Ovary (tissue), 9 donors: ENCODE data around the gene CAPN14. TPM values are rescaled to one million over a fixed set of nuclear protein-coding genes. Genes with fewer than 3 reads are reported as not detected.

ENCODE experiments used
- DNase-seq, 5 donors: peaks; one replicate each; pipeline ENCODE4 v3.0.0-alpha.2; 2019 to 2020
- H3K27ac ChIP-seq, 2 donors: fragments of 200-600 bp; one replicate each; pipeline versions ENCODE4 v1.5.1 to v1.8.0; 2019 to 2022
- H3K27me3 ChIP-seq: fragments of 200-600 bp; one replicate; pipeline ENCODE4 v1.8.0; 2022
- H3K36me3 ChIP-seq: fragments of 200-600 bp; sonication (generic); one replicate; pipeline ENCODE4 v1.5.1; 2019
- H3K4me1 ChIP-seq: one replicate; pipeline ENCODE4 v1.8.1; 2013; ENCODE audit warnings: mild to moderate bottlenecking, moderate library complexity; ENCODE audit not compliant: insufficient read depth
- H3K4me3 ChIP-seq: fragments of 200-600 bp; sonication (generic); one replicate; pipeline ENCODE4 v1.5.1; 2017
- H3K9me3 ChIP-seq, 2 donors: fragments of 200-600 bp in 1 of 2; sonication (generic) in 1 of 2; one replicate each; pipeline versions ENCODE4 v1.5.1 to v1.8.1; 2013 to 2019; ENCODE audit warnings: mild to moderate bottlenecking in 1 of 2, moderate library complexity in 1 of 2
- CTCF ChIP-seq, 3 donors: fragments of 450-650 bp in 2 of 3; fragments of 200-600 bp in 1 of 3; IDR thresholded peaks; one replicate each; pipeline versions ENCODE4 v1.5.1 to v1.8.0; 2016 to 2022; ENCODE audit warnings: antibody characterized with exemption in 3 of 3, mild to moderate bottlenecking in 1 of 3
- EP300 ChIP-seq: sonication (generic); formaldehyde crosslinking; IDR thresholded peaks from one replicate; pipeline ENCODE4 v1.6.1; 2017; ENCODE audit warnings: antibody characterized with exemption
- POLR2A ChIP-seq: fragments of 450-650 bp; IDR thresholded peaks from one replicate; pipeline ENCODE4 v1.6.1; 2017; ENCODE audit warnings: antibody characterized with exemption, mild to moderate bottlenecking, moderate library complexity
- WGBS, 3 donors: extraction: QIAGEN DNeasy Blood & Tissue Kit in 1 of 3; methylation state at CpG; one replicate each; pipeline versions ENCODE4 v1.1.5 to v1.1.7; 2013 to 2017; 5-methylcytosine and 5-hydroxymethylcytosine counted together
- intact Hi-C, 4 donors: fragments of 100-400 bp; cut with DNase I; formaldehyde crosslinking; loops; one replicate each; pipeline versions ENCODE4 v1.11.0 to v1.15.1; 2022 to 2023
- polyA plus RNA-seq, 2 donors: library from polyadenylated mRNA; stranded (reverse); fragments of 200-250 nt in 1 of 2; fragments of 350-450 nt in 1 of 2; fragmentation: Illumina TruSeq in 1 of 2; extraction: RNeasy Lipid Tissue Mini Kit (QIAGEN cat#74804) in 1 of 2; gene quantifications; one replicate each; pipeline ENCODE4 v1.2.3, GENCODE V29; 2013 to 2014
- total RNA-seq, 7 donors: library from RNA; depleted of rRNA in 2 of 7; stranded (reverse); fragments of >200 nt in 2 of 7; fragmentation: NEBNext Ultra II Directional in 3 of 7; extraction: Animal tissue kit (Norgen Biotek cat#: 25700) in 3 of 7; gene quantifications; one replicate each; pipeline versions ENCODE4 v1.1.0 to v1.2.4, GENCODE V29; 2016 to 2023
- donor health status: DM: no; HTN: no; CAD: no; lungs with moderate emphysema.
- donor health status: DM: no; HTN: no; CAD: no.
- donor health status: Bipolar disorder and iron deficiency.
- donor health status: DM: yes; HTN: yes; CAD: no.
- donor health status: DM: no; HTN: no; CAD: no.
- donor health status: DM: yes; HTN: yes; CAD: no.

CAPN14 gene
- total and polyA plus RNA-seq, 9 donors = 0.05 to 0.23 (median 0.05) TPM; not detected in 2

DNA sequence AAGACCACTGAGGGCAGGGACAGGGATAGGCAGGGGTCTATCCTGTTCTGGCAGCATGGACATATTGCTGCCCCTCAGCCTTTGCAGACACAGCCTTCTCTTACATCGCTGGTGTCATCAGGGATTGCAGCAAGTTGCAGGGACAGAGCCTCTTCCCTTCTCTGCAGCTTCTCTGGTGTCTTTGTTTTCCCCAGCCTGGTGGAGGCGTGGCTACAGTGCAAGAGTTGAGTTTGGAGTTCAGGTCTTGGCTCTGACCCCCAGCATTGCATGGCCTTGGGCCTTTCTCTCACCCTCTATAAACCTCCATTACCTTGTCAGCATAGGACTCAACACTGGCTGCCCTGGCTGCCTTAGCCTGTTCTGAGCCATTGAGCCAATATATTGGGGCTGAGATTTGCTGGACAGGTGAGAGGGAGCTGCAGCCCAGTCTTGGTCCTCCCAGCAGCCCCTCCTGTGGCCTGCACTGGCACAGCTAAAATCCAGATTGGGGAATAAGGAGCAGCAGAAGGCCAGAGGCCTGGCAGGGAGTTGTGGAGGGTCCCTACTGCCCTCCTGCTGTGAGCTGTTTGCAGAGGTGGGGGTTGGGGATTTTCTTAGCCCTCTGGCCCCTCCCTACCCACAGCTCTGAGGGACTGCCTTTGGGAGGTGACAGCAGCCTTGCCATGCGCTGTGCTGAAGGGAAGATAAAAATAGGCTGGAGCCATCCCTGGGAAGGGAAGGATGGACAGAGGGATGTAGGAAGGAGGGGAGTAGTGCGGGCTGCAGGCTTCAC is 39.5 kb upstream of the CAPN14 start:
- Histone ChIP-seq H3K9me3 (no peaks in the 10 kb centered on the region), H3K27ac (no peak overlapping the region), H3K27me3 (no peaks in the 10 kb centered on the region), H3K36me3 (no peaks in the 10 kb centered on the region), H3K4me1 (no peaks in the 10 kb centered on the region), H3K4me3 (no peak overlapping the region)
- WGBS, 3 donors = 89 to 93% (median 92%) methylated on average over 4 of the region's 4 CpGs
- no peak for TF ChIP-seq POLR2A
- no peak for TF ChIP-seq EP300
- TF ChIP-seq CTCF (IDR thresholded peaks at IDR 0.05) = no peak
- intact Hi-C loops = no loop called here
- DNase-seq = no peak

DNA sequence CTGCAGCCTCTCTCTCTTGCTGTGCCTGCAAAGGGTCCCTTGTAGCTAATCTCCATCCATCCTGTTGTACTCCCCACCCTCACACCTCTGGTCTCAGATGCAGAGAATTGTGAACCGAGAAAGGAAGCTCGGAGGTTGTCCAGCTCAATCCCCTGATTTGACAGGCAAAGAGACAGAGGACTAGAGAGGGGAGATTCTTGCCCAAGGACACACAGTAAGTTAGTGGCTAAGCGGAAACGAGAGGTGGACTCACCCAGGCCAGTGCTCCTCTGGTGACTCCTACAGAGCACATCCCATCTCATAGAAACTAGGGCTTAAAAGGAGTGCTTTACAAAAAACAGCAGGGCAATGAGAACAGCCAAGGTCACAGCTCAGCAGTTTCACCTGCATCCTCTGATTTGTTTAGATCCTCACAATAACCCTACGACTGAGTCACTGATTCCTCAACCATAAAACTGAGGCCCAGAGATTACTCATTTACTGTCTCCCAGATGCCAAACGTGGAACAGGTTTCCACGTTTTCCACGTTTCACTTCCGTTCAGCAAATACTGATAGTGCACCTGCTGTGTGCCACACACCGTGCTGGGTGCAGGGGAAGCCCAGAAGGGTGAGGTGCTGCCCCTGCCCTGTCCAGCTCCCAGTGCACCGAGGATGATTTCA is 38.7 kb upstream of the CAPN14 start:
- intact Hi-C loops = no loop called here
- Histone ChIP-seq H3K27me3 (no peaks in the 10 kb centered on the region), H3K4me3 (no peak overlapping the region), H3K9me3 (no peaks in the 10 kb centered on the region), H3K36me3 (no peaks in the 10 kb centered on the region), H3K27ac (no peak overlapping the region), H3K4me1 (no peaks in the 10 kb centered on the region)
- no peak for DNase-seq
- TF ChIP-seq EP300 (no peak), CTCF (IDR thresholded peaks at IDR 0.05) (no peak), POLR2A (no peak)
- 77 to 79% (median 79%) methylated on average over 11 of the region's 11 CpGs for WGBS, 3 donors

DNA sequence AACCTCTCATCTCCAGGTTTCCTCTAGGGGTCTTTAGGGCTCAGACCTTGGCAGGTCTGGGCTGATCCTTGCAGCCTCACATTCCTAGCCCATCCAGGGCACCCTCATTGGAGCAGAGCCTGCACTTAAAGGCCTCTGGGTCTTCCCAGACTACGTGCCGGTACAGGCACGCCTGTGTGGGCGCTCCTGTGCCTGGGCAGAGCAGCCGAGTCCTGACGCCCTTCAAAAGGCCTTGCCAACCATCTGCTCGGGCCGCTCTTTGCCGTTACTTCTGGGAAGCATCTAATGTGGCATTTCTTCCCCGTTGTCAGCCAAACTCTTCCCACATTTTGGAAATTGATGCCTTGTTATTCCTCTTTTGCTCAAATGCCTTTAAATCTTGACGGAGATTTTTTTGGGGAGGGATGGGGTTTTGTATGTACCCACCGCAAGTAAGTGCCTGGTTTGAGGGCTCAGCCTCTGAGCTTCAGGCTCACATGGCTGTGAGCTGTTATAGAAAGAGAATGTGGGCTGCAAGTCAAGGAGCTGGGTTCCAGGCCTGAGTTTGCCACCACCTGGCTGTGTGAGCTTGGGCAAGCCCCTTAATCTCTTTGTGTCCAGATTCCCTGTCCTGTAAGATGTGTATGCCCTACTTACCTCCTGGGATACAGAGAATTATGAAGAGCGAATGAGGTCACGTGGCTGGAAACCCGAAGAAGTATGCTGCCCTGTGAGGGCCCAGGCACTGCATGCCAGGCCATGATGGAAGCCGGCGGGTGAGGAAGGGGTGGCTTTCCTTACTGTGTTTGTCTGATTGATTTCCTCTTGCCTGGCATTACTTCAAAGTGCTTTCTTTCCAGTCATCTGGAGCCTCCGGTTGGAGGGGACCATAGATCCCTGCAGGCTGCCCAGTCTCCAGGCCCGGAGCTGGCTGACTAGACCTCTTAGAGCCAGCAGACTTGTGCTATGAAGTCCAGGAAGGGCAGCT is 37.2 kb upstream of the CAPN14 start:
- Histone ChIP-seq H3K9me3 (no peaks in the 10 kb centered on the region), H3K27ac (no peak overlapping the region), H3K36me3 (no peaks in the 10 kb centered on the region), H3K4me3 (no peak overlapping the region), H3K4me1 (no peaks in the 10 kb centered on the region), H3K27me3 (no peaks in the 10 kb centered on the region)
- no peak for TF ChIP-seq CTCF (IDR thresholded peaks at IDR 0.05)
- no peak for TF ChIP-seq POLR2A
- no peak for TF ChIP-seq EP300
- DNase-seq = no peak
- intact Hi-C loops = no loop called here
- 86 to 90% (median 89%) methylated on average over 19 of the region's 19 CpGs for WGBS, 3 donors

DNA sequence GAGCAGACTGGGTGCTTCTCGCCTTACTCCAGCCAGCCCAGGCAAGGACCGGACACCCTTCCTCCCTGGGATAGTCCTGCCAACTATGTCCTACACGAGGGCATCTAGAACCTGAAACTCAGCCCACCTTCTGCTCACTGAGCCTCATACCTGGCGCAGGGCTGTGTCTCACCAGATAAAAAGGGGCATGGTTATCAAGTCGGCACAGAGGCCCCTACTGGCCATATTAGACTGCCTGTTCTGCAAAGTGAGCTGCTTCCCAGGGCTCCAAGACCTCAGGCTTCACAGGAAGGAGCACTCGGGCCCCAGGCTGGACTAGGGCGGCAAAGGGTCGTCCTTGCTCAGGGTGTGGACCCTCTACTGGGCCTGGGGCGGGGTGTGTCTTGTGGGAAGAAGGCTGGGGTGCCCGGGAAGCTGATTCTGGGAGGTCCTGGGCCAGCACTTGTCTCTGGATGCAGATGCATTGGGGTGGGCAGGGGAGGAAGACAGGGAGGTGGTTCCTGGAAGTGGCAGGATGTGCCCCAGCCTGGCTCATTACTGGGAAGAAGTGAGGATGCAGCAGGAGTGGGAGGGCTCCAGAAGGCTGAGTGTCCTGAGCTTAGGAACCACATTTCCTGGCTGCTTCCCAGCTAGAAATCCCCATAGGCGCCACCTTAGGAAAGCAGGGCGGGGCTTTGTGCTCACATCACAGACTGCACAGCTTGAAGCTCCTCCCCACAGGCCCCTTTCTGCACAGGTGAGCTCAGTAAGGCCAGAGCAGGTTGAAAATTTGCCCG is 36.2 kb upstream of the CAPN14 start:
- 74 to 83% (median 77%) methylated on average over 13 of the region's 13 CpGs for WGBS, 3 donors

More for the DNA sequence above, 36.2 kb upstream of the CAPN14 start:
- TF ChIP-seq EP300 = no peak
- no peak for TF ChIP-seq CTCF (IDR thresholded peaks at IDR 0.05)
- TF ChIP-seq POLR2A = no peak
- Histone ChIP-seq H3K36me3 (no peaks in the 10 kb centered on the region), H3K27me3 (no peaks in the 10 kb centered on the region), H3K9me3 (no peaks in the 10 kb centered on the region), H3K27ac (no peak overlapping the region), H3K4me3 (no peak overlapping the region), H3K4me1 (no peaks in the 10 kb centered on the region)
- no peak for DNase-seq
- intact Hi-C loops = no loop called here
